Testis (tissue), 2 donors: ENCODE results near the gene CDKAL1.

ENCODE experiments used
- POLR2A ChIP-seq: fragments of 450-650 bp; IDR thresholded peaks from one replicate; pipeline ENCODE4 v1.6.1; 2017; ENCODE audit warnings: antibody characterized with exemption, mild to moderate bottlenecking, moderate library complexity
- TF ChIP-seq, protein P1 (sequence below), 3 experiments: fragments of 450-650 bp in 2 of 3; fragments of 200-600 bp in 1 of 3; sonication (generic) in 1 of 3; IDR thresholded peaks; one replicate each; pipeline ENCODE4 v1.5.1; 2016 to 2019; ENCODE audit warnings: antibody characterized with exemption in 3 of 3, mild to moderate bottlenecking in 2 of 3, moderate library complexity in 1 of 3

- TF ChIP-seq, protein P1, sequence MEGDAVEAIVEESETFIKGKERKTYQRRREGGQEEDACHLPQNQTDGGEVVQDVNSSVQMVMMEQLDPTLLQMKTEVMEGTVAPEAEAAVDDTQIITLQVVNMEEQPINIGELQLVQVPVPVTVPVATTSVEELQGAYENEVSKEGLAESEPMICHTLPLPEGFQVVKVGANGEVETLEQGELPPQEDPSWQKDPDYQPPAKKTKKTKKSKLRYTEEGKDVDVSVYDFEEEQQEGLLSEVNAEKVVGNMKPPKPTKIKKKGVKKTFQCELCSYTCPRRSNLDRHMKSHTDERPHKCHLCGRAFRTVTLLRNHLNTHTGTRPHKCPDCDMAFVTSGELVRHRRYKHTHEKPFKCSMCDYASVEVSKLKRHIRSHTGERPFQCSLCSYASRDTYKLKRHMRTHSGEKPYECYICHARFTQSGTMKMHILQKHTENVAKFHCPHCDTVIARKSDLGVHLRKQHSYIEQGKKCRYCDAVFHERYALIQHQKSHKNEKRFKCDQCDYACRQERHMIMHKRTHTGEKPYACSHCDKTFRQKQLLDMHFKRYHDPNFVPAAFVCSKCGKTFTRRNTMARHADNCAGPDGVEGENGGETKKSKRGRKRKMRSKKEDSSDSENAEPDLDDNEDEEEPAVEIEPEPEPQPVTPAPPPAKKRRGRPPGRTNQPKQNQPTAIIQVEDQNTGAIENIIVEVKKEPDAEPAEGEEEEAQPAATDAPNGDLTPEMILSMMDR (IDR thresholded peaks at IDR 0.05): no peak
- no peak for TF ChIP-seq POLR2A
Measured at GRCh38 chr6:20691185-20691584, 156.9 kb downstream of the CDKAL1 start.
